Measurements from ENCODE around the gene GALNT7. TPM values are rescaled to one million over a fixed set of nuclear protein-coding genes. Genes with fewer than 3 reads are reported as not detected.
A peak's percentile ranks its signal among the peaks of the same experiment; 100 is the strongest.

Gene GALNT7
- total and polyA plus RNA-seq, 10 of the 15 experiments (the other 5 are each of a cell fraction or from before 2014, with no cell fraction given) = 14.2 to 33.2 (median 28.9) TPM

- TF ChIP-seq MLLT1 (IDR thresholded peaks at IDR 0.05) (no peak), ZBED1 (IDR thresholded peaks at IDR 0.05; ENCODE audit: borderline replicate concordance) (no peak), ZNF592 (IDR thresholded peaks at IDR 0.05) (no peak), CBX5 (IDR thresholded peaks at IDR 0.05; ENCODE audit: low read depth) (no peak), IRF3 (IDR thresholded peaks at IDR 0.05) (no peak), NFYB (IDR thresholded peaks at IDR 0.05; ENCODE audit: insufficient read depth, low read depth, low read length) (no peak), RUNX3 (IDR thresholded peaks at IDR 0.05; ENCODE audit: low read length) (peak; percentile 37), SMC3 (IDR thresholded peaks at IDR 0.05; ENCODE audit: borderline replicate concordance, low read length) (no peak), ZZZ3 (IDR thresholded peaks at IDR 0.05; ENCODE audit: control insufficient read depth, insufficient read length, low read depth) (no peak), PBX3 (IDR thresholded peaks at IDR 0.05; ENCODE audit: insufficient replicate concordance, low read depth, low read length) (no peak), KAT2A (conservative IDR thresholded peaks at IDR 0.05; ENCODE audit: control insufficient read depth, low read depth, low read length) (no peak), RELA (IDR thresholded peaks at IDR 0.05; ENCODE audit: borderline replicate concordance, partially characterized antibody) (no peak), IRF5 (IDR thresholded peaks at IDR 0.05; ENCODE audit: borderline replicate concordance) (no peak), ZNF274 (IDR thresholded peaks at IDR 0.05; ENCODE audit: insufficient read depth, insufficient read length) (no peak), USF2 (IDR thresholded peaks at IDR 0.05; ENCODE audit: borderline replicate concordance, low read depth, low read length) (no peak), SIX5 (IDR thresholded peaks at IDR 0.05; ENCODE audit: low read depth, low read length, severe bottlenecking) (no peak), YBX1 (IDR thresholded peaks at IDR 0.05) (no peak), NBN (IDR thresholded peaks at IDR 0.05) (no peak), SP1 (IDR thresholded peaks at IDR 0.05; ENCODE audit: low read depth, low read length) (no peak), HCFC1 (IDR thresholded peaks at IDR 0.05; ENCODE audit: low read length) (no peak), ZNF207 (IDR thresholded peaks at IDR 0.05; ENCODE audit: borderline replicate concordance) (no peak)
Measured at GRCh38 chr4:173169428-173170181, 994 bp downstream of the GALNT7 start (continued).

All from GM12878 (cell line).